T1000 (cell line): ENCODE data around the gene HCRTR1.

Experiments
- DNase-seq: peaks from one replicate; lab custom pipeline; 2025; ENCODE audit warnings: mixed read lengths; lab: John Stamatoyannopoulos, UW

HCRTR1 gene

DNA sequence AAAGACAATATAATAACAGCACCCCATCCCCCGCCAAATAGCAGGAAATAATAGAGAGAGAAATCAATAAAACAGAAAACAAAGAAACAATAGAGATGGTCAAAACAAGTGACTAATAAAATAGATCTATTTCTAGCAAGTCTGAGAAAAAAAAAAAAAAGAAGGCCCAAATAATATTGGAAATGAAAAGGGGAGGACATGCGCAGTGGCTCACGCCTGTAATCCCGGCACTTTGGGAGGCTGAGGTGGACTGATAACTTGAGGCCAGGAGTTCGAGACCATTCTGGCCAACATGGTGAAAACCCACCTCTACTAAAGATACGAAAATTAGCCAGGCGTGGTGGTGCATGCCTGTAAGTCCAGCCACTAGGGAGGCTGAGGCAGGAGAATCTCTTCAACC lies 18.5 kb upstream of the HCRTR1 start:
- DNase-seq: no peak

DNA sequence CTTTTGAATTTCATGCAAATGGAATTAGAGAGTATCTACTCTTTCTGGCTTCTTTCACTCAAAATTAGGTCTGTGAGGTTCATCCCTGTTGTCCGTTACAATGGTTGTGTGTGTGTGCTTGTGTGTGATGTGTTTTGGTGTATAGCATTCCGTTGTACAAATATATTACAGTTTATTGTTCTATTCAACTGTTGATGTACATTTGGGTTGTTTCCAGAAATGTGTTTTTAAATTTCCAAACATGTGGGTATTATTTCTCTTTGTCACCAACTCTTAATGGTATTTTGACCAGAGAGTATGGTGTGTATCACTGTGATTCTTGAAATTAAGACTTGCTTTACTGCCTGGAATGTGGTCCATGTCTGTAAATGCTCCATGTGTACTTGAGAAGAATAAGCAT lies 16.8 kb upstream of the HCRTR1 start:
- DNase-seq: no peak

DNA sequence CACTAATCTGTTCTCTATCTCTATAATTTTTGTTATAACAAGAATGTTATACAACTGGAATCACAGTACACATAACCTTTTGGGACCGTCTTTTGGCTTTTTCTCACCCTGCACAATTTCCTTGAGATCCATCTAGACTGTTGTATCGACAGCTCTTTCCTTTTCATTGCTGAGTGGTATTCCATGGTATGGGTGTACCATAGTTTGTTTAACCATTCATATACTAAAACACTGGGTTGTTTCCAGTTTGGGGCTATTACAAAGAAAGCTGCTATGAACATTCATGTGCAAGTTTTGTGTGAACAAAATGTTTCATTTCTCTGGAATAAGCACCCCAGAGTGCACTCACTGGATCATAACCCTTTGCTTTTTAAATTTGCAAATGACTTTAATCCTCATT lies 15.4 kb upstream of the HCRTR1 start:
- DNase-seq: no peak

DNA sequence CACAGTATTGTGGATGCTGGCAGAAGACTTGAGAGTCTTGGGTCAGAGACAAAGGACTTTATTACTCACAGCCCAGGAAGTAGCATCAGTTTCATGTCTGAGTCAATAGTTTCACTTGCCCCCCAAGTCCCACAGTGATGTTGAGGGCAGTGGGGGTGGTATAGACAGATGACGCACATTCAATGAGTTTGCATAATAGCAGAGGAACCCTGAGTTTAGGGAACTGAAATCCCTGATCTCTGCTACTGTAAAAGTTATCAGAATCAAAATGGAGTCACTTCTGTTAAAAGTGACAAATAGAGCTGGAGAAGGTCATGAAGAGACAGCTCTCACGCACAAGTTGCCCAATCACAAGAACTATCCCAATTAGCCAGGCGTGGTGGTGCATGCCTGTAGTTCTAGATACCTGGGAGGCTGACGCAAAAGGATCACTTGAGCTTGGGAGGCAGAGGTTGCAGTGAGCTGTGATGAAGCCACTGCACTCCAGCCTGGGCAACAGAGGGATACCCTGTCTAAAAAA lies 11.5 kb upstream of the HCRTR1 start:
- no peak for DNase-seq

DNA sequence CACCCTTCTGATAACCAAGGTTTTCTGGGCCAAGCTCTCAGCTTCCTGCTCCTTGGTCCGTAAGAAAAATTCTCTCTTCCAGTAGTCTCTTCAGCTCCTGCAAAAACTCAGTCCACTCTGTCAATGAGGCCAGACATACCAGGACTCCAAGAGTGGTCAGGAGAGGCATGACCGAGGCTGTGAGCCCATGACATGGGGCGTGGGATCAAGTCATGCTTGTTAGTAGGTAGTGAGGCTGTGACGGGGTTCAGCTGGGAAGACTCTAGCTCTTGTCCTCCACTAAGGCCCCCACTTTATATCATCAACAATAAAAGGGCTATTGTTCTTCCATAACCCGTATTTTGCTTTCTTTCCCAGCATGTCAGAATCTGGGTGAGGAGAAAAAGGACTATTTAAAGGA lies 10.1 kb upstream of the HCRTR1 start:
- DNase-seq: no peak

DNA sequence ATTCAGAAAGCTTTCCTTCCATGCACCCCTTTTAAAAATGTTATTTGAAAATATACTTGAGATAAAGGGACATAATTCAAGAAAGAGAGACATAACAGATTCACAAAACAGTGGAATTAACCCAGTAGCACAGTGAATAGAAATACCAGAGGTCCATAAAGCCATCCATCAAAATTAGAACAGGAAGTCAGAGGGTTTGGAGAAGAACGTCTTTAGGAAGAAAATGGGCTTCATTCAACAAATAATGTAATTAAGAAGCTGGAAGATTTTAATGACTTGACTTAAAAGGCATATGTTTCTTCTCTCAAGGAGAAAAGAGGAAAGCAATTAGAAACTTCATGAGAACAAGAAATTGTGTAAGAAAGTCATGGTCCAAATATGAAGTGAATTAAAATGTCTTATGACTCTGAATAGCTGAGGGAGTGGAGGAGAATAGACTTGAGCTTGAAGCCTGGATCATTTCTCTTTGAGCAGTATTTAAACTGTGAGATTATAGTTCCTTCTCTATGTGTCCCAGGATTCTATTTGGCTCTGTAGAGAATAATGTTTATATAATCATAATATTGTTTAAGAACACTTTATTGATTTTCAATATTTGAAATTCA lies 7.9 kb upstream of the HCRTR1 start:
- no peak for DNase-seq

DNA sequence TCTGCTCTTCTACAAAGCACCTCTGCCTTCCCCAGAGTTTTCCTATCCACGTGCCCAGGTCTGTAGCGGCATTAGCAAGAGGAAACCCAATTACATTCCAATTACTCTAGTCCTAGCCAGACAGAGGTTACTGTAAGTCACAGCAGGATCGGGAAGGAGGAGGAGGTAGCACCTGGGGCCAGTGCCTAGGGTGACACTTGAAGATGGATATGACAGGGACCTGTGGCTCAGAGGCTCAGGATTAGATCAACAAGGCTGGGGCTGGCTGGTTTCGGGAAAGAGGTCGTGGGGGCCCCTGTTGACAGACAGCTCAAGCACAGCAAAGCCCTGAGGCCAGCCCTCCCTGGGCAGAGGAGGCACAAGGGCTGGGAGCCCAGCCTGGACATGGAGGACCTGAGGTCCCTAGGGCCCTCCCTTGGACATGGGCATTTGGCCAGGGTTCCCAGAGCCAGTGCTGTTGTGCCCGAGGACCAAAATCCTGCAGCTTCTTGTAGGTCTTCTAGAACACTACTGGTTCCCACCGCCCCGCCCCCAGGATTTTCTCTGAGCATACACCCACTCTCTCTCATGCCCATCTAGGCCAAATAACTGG lies 3.0 kb upstream of the HCRTR1 start:
- no peak for DNase-seq

DNA sequence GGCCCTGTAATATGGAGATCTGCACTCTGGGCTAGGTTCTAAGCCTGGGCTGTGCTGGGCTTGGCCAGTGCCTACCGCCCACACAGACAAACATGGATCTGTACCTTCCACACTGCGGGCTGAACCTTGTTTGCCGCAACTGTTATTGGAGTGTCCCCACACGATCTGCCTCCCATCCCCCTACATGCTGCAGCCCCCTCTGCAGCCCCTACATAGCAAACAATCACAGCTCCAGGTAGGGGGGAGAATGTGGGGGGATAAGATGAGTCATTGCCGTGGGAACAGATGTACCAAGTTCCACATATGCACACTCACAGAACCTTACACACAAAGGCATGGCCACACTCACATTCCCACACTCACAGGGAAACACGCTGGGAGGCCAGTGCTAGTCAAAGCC lies 2.1 kb upstream of the HCRTR1 start:
- no peak for DNase-seq

DNA sequence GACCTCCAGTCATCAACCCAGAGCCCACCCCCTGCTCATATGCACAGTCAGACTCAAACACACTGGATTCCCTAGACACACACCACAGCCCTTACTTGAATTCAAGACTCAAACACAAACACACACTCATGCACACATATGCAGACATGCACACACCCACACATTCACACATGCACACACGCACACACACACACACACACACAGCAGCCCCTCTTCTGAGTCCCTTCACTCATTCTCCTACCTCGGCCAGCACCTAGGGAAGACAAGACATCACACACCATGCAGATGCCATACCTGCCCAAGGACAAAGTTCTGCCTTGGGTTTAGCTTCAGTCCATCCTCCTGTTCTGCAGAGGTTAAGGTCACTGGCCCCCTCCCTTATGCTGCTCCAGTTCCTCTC lies 1.6 kb upstream of the HCRTR1 start:
- no peak for DNase-seq

DNA sequence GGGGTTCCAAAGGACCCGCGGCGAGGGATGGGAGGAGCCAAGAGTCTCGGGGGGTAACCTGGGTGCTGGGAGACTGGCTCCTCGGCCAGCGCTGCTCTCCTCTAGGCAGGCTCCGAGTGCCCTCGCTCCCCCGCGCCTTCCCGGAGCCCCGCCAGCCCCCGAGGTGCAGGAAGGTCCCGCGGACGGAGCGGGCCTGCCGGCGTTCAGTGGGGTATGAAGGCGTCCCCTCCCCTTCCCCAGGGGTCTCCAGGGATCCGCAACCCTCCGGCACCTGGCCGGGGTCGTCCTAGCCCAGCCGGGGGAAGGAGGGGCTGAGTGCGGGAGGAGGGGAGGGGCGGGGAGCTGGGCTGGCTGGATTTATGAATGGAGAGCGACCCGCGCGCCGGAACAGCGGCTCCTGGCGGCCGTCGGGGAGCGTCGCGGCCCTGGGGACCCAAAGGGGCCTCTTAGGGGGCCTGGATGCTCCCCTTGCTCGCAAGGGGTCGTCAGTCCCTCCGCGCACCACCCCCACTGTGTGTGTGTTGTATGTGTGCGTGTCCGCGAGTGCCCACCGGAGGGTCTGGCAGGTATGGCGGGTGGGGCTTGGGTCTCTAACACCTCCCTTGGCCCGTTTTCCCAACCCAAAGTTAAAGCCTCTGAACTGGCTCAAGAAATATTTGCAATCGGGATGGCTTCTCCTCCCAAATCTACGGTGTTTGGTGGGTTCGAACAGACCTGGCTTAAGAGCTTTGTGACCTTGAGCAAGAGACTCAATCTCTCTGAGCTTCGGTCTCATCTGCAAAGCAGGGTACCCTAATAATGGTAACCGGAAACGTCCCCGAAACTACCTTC lies 642 bp downstream of the HCRTR1 start:
- no peak for DNase-seq

DNA sequence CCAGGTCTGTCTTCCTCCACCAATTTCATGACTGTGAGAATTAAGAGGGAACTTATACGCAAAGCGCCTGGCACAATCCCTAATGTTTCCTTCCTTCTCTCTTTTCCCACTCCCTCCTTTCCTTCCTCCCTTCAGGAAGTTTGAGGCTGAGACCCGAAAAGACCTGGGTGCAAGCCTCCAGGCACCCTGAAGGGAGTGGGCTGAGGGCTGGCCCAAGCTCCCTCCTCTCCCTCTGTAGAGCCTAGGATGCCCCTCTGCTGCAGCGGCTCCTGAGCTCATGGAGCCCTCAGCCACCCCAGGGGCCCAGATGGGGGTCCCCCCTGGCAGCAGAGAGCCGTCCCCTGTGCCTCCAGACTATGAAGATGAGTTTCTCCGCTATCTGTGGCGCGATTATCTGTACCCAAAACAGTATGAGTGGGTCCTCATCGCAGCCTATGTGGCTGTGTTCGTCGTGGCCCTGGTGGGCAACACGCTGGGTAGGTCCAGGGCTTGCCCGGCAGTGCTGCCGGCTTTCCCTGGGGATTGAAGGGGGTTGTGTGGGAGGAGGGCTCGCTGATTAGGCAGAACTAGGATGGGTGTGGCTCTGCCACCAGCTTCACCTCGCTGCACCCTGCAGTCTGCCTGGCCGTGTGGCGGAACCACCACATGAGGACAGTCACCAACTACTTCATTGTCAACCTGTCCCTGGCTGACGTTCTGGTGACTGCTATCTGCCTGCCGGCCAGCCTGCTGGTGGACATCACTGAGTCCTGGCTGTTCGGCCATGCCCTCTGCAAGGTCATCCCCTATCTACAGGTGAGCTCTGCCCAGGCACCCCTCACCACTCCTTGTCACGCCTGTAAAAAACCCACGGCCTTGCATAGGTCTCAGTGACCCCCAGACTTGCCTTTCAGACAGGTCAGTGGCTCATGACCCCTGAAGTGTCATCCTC lies 1.7 kb downstream of the HCRTR1 start:
- no peak for DNase-seq

DNA sequence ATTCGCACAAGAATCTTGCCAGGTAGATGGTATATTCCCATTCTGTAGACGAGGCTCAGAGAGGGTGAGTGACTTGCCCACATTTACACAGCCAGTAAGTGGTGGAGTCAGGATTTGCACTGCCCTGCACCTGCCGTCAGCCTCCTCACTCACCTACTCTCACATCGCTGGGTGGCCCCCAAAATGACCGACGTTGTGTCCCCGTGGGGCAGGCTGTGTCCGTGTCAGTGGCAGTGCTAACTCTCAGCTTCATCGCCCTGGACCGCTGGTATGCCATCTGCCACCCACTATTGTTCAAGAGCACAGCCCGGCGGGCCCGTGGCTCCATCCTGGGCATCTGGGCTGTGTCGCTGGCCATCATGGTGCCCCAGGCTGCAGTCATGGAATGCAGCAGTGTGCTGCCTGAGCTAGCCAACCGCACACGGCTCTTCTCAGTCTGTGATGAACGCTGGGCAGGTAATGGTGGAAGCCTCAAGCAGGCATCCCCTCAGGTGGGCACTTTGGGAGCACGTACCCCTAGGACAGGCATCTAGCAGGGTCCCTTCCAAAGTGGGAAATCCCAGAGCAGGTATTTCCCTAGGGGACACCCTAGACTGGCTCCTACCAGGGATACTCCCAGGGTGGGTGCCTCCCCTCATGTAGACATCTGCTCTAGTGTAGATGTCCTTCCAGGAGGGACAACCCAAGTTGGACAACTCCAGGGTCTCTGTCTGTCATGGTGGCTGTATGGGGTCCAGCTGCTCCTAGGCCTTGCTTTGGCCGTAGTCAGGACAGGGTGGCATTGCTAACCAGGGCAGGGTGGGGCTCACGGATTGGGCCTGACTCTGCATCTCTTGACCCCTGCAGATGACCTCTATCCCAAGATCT lies 3.4 kb downstream of the HCRTR1 start:
- no peak for DNase-seq

DNA sequence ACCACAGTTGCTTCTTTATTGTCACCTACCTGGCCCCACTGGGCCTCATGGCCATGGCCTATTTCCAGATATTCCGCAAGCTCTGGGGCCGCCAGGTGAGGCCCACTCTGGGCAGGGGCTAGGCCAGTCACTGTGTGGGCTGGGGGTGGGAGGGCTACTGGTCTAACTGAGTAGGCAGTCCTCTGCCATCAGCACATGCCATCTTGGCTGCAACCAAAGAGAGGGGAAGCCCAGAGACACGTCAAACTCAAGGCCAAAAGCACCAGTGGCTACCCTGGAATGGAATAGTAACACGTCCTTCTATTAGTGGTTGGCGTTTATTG lies 4.0 kb downstream of the HCRTR1 start:
- no peak for DNase-seq

DNA sequence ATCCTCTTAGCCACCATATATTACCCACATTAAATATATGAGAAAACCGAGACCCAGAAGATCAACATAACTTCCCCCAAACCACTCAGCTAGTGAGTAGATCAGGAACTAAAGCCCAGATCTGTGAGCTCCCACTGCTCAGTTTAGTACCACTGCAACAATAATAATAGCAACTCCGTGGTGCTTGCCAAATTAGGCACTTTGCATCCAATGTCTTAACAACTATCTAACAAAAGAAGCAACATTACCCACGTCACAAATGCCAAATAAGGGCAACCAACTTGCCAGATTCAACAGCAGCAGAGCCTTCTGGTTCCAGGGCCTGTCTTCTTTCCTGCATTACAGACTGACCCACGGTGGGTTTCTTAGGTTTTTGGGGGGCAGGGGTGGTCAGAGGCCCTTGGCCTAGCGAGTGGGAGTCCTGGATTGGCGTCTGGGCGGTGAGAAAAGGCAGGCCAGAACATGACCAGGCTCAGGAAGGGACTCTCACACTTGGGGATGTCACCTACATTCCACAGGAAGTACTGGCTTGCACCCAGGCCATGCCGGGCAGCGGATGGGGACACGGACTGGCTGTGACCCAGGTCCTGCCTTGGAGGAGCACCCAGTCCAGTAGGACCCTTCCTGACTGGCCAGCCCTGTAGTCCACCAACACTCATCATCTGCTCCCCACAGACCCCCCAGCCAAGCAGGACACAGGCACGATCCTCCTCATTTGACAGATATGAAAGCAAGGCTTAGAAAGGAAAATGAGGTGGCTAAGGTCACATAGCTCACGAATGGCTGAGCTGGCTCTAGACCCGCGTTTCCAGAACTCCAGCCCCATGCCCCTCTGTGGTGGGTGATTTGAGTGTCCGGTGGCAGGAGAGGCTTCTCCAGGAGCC lies 4.6 kb downstream of the HCRTR1 start:
- no peak for DNase-seq

DNA sequence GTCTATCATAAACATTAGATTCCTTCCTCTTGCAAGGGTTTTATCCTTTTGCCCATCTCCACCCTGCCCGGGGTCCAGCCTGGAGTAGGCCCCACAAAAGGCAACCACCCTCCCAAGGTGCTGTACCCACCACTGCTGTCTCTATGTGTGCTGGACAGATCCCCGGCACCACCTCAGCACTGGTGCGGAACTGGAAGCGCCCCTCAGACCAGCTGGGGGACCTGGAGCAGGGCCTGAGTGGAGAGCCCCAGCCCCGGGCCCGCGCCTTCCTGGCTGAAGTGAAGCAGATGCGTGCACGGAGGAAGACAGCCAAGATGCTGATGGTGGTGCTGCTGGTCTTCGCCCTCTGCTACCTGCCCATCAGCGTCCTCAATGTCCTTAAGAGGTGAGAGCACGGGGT lies 5.9 kb downstream of the HCRTR1 start:
- no peak for DNase-seq

DNA sequence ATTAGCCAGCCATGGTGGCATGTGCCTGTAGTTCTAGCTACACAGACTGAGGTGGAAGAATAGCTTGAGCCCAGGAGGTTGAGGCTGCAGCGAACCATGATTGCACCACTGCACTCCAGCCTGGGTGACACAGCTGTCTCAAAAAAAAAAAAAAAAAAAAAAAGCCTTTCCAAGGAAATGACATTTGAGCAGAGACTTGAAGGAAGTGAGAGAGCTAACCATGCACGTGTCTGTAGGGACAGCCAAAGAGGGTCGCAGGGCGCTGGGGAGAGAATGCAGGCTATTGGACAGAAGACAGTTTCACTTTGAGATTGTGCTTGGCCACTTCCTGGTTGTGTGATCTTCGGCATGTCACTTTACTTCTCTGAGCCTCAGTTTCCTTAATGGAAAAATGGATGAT lies 6.8 kb downstream of the HCRTR1 start:
- no peak for DNase-seq

DNA sequence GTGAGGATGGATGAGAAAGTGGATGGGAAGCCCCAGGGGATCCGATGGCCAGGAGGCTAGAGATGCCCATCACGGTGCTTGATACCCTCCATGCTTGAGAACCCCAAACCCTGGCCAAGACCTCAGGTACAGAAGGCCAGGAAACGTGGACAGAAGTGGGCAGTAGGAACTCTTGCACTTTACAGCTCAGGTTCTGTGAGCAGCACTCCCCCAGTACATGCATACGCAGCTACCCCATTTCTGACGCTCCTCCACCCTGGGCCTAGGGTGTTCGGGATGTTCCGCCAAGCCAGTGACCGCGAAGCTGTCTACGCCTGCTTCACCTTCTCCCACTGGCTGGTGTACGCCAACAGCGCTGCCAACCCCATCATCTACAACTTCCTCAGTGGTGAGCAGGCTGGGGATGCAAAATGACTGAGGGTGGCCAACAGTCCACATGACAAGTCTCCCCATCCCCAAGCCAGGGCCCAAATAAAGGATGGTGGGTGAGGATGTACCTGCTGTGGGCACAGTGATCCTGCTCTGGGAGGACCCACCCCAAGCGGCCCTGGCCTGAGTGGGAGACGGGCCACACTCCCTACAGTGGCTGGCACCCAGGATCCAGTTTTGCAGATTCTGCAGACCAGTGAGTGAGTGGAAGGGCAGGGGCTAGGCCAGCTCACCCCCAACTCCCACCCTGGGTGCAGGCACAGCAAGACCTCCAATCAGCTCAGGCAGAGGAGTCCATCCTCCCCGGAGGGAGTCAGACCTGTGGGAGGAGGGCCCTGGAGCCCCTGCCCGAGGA lies 7.4 kb downstream of the HCRTR1 start:
- DNase-seq: no peak

DNA sequence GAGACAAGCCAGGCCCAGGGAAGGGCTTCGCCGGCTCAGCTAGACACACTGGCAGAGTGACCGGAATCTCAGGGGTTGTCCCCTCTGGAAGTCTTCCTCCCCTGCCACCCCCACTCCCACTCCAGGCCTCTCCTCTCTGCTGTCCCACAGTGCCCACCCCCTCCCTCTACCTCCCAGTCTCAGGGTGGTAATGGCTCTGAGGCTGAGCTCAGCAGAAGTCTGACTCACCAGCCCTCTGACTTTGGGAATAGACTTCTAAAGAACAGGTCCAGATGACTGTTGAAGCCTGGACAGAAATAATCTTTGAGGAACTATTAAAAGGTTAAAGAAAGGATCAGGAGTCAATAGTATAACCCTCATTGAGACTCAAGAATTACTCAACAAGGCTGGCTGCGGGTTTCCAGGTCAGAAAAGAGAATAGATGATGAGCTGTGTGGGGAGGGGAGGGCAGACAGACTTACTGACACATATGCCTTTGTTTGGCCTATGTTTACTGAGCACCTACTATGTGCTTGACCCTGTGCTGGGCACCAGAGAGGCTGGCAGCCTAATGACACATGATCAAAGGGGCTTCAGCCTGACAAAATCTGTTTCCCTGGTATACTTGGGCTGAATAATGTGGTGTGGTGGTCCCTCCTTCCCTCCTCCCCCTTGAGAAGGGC lies 8.2 kb downstream of the HCRTR1 start:
- no peak for DNase-seq
